Measurements from ENCODE around the gene PTGFR.

The PTGFR gene

DNA sequence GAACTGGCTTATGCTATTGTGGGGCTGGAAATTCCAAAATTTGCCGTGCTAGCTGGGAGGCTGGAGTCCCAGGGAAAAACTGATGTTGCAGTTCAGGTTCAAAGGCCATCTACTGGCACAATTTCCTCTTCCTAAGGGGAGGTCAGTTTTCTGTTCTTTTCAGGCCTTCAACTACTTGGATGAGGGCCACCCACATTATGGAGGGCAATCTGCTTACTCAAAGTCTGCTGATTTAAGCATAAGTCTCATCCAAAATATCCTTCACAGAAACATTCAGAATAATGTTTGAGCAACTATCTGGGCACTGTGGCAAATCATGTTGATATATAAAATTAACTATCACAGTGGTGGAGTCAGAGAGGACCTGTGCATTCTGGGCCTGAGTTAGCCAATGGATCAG is 21.2 kb upstream of the PTGFR start:
- TF ChIP-seq, protein P1, sequence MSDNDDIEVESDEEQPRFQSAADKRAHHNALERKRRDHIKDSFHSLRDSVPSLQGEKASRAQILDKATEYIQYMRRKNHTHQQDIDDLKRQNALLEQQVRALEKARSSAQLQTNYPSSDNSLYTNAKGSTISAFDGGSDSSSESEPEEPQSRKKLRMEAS (IDR thresholded peaks at IDR 0.05; ENCODE audit: low read depth, low read length) = no peak
- TF ChIP-seq, protein P2, sequence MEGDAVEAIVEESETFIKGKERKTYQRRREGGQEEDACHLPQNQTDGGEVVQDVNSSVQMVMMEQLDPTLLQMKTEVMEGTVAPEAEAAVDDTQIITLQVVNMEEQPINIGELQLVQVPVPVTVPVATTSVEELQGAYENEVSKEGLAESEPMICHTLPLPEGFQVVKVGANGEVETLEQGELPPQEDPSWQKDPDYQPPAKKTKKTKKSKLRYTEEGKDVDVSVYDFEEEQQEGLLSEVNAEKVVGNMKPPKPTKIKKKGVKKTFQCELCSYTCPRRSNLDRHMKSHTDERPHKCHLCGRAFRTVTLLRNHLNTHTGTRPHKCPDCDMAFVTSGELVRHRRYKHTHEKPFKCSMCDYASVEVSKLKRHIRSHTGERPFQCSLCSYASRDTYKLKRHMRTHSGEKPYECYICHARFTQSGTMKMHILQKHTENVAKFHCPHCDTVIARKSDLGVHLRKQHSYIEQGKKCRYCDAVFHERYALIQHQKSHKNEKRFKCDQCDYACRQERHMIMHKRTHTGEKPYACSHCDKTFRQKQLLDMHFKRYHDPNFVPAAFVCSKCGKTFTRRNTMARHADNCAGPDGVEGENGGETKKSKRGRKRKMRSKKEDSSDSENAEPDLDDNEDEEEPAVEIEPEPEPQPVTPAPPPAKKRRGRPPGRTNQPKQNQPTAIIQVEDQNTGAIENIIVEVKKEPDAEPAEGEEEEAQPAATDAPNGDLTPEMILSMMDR (IDR thresholded peaks at IDR 0.05; ENCODE audit: low read depth, low read length) = no peak
- TF ChIP-seq POLR2A (IDR thresholded peaks at IDR 0.05; ENCODE audit: extremely low read depth, insufficient read length) = no peak
- no peak for TF ChIP-seq MYC (IDR thresholded peaks at IDR 0.05; ENCODE audit: low read depth, low read length)
- DNase-seq (ENCODE audit: low read depth) = no peak
- H3K4me3 ChIP-seq (ENCODE audit: low read depth, low read length) = no peak overlapping the region

DNA sequence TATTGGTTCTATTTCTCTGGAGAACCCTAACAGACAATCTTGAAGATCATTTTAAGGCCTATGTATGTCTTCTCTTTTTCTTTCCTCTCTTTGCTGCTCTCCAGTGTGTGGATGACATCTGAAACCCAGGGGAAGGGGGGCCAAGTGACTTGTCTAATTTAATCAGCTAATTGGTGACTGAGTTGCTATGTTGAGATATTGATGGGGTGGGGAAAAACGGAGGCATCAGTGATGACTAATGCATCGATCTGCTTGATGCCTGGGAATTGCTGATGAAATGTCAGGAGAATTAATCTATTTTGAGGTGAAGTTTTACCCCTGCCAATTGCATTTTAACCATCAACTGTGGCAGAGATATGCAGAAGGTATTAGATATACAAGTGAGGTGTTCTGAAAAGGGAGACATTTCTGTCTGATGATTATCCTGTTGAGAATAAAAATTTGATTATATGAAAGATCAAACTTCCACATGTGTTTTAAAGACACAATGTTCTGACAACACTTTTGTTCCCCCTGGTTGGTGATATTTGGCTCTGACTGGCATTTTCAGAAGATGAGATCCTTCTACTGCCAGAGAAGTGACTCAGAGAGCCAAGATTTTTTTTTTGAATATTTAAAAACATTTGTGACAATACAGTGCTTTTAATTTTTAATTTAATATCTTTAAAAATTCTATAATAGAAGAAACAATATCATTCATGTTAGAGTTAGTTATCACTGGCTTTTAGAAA is 18.7 kb upstream of the PTGFR start:
- H3K4me3 ChIP-seq (ENCODE audit: low read depth, low read length) = no peak overlapping the region
- TF ChIP-seq MYC (IDR thresholded peaks at IDR 0.05; ENCODE audit: low read depth, low read length) (no peak), POLR2A (IDR thresholded peaks at IDR 0.05; ENCODE audit: extremely low read depth, insufficient read length) (no peak)
- TF ChIP-seq, protein P2 (IDR thresholded peaks at IDR 0.05; ENCODE audit: low read depth, low read length) = no peak
- TF ChIP-seq, protein P1 (IDR thresholded peaks at IDR 0.05; ENCODE audit: low read depth, low read length) = no peak
- no peak for DNase-seq (ENCODE audit: low read depth)

DNA sequence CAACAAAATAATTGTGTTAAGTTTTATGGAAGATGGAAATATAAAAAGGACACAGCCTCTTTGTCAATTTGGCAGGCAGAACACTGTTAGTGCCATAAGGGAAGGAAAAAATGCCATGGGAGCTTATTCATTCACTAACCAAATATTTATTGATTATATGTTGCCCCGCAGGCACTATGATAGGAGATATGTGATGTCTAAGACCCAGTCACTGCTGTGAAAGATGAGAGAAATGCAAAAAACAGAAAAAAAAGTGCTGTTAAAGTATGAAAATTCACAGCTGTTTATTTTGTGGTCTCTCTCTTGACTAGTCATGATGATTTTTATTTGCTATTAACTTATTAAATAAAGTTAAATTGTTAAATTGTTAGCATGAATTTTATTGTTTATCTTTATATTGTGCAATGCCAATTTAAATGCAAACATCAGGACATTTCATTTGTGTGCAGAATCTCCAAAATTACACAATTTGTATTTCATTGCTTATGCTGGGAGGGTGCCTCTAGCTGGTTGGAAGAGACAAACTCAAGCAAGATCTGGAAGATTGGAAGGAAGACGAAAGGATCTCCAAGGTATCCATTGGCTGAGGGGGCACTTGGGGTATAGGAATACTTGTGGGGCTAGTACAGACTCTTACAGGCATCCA is 17.8 kb upstream of the PTGFR start:
- no peak for DNase-seq (ENCODE audit: low read depth)
- no peak overlapping the region for H3K4me3 ChIP-seq (ENCODE audit: low read depth, low read length)
- TF ChIP-seq, protein P2 (IDR thresholded peaks at IDR 0.05; ENCODE audit: low read depth, low read length) = no peak
- no peak for TF ChIP-seq POLR2A (IDR thresholded peaks at IDR 0.05; ENCODE audit: extremely low read depth, insufficient read length)
- TF ChIP-seq, protein P1 (IDR thresholded peaks at IDR 0.05; ENCODE audit: low read depth, low read length) = no peak
- no peak for TF ChIP-seq MYC (IDR thresholded peaks at IDR 0.05; ENCODE audit: low read depth, low read length)

DNA sequence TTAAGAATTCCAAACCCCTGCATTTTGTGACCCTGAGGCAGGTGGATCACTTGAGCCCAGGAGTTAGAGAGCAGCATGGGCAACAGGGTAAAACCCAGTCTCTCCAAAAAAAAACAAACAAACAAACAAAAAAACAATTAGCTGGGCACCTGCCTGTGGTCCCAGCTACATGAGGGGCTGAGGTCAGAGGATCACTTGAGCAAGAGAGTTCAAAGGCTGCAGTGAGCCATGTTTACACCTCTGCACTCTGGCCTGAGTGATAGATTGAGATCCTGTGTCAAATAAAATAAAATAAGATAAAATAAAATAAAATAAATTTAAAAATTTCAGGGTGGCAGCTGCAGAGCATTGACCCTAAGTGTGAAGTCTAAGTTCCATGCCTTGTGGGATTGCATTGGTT is 16.7 kb upstream of the PTGFR start:
- no peak overlapping the region for H3K4me3 ChIP-seq (ENCODE audit: low read depth, low read length)
- TF ChIP-seq MYC (IDR thresholded peaks at IDR 0.05; ENCODE audit: low read depth, low read length) = no peak
- TF ChIP-seq, protein P1 (IDR thresholded peaks at IDR 0.05; ENCODE audit: low read depth, low read length) = no peak
- no peak for DNase-seq (ENCODE audit: low read depth)

DNA sequence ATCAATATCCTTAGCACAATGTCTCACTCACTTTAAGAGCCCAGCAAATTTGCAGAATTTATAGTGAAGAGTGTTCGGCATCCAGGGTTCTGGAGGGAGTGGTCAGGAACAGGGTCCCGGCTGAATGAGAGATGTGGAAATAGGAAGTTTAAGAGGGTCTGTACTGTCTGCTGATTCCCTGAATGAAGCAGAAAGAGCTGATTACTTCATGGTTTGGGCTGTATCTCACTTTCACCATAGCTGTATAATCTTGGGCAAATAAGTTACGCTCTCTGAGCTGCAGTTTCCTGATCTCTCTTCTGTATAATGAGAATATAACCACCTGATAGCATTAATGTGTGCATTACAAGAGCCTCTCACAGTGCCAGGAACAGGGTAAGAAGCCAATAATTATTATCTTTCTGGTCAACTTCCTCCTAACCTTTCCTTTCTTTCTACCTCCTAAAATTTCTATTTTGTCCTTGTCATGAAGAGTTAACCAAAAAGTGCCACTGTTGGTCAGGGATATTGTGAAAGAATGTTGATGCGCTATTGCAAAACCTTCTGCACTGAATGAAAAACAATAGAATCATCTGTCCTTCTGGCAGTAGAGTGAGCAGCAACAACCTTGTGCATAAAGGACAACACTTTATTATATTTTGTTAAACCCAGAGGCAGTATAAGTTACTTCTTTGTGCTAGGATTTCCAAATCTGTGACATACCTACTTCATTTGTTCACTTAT is 14.7 kb upstream of the PTGFR start:
- TF ChIP-seq, protein P2 (IDR thresholded peaks at IDR 0.05; ENCODE audit: low read depth, low read length) = no peak
- no peak for TF ChIP-seq POLR2A (IDR thresholded peaks at IDR 0.05; ENCODE audit: extremely low read depth, insufficient read length)
- no peak for TF ChIP-seq MYC (IDR thresholded peaks at IDR 0.05; ENCODE audit: low read depth, low read length)
- TF ChIP-seq, protein P1 (IDR thresholded peaks at IDR 0.05; ENCODE audit: low read depth, low read length) = no peak
- no peak overlapping the region for H3K4me3 ChIP-seq (ENCODE audit: low read depth, low read length)
- DNase-seq (ENCODE audit: low read depth) = peak; percentile 77

All from NB4 (cell line).